Stimulated activated naive CD4-positive, alpha-beta T cell treated with Interleukin-2 at 50 U/mL for 16 hours (primary cell): ENCODE measurements around the gene TNS3.
"Not testable (repeated sequence)": the region's sequence is repeated elsewhere in the genome, so short reads cannot be mapped to it uniquely, and the experiment has no call there.

Source experiments
- DNase-seq: peaks from one replicate; lab custom pipeline; 2025; lab: John Stamatoyannopoulos, UW

Gene TNS3

GRCh38 chr7:47283497-47284131, 298.3 kb downstream of the TNS3 start:
- DNase-seq, result no peak

GRCh38 chr7:47282790-47283496, 299.0 kb downstream of the TNS3 start:
- no peak for DNase-seq

- no peak for DNase-seq
Measured at GRCh38 chr7:47281966-47282643, 299.8 kb downstream of the TNS3 start.

- no peak for DNase-seq
Measured at GRCh38 chr7:47281161-47281560, 300.8 kb downstream of the TNS3 start.

GRCh38 chr7:47280114-47280513, 301.8 kb downstream of the TNS3 start:
- no peak for DNase-seq

GRCh38 chr7:47278043-47278442, 303.9 kb downstream of the TNS3 start:
- no peak for DNase-seq

GRCh38 chr7:47277321-47277781, 304.6 kb downstream of the TNS3 start:
- no peak for DNase-seq

GRCh38 chr7:47273974-47274766, 307.7 kb downstream of the TNS3 start:
- no peak for DNase-seq

- DNase-seq, result no peak
Measured at GRCh38 chr7:47273088-47273487, 308.8 kb downstream of the TNS3 start.

- no peak for DNase-seq
Measured at GRCh38 chr7:47271749-47272148, 310.2 kb downstream of the TNS3 start.

- no peak for DNase-seq
Measured at GRCh38 chr7:47268851-47269836, 312.8 kb downstream of the TNS3 start.

- DNase-seq, result no peak
Measured at GRCh38 chr7:47267346-47267745, 314.6 kb downstream of the TNS3 start.

- no peak for DNase-seq
Measured at GRCh38 chr7:47266799-47267198, 315.1 kb downstream of the TNS3 start.

GRCh38 chr7:47266131-47266706, 315.7 kb downstream of the TNS3 start:
- DNase-seq, result no peak

GRCh38 chr7:47265621-47266020, 316.3 kb downstream of the TNS3 start:
- DNase-seq, result no peak

- DNase-seq, result no peak
Measured at GRCh38 chr7:47264021-47264651, 317.8 kb downstream of the TNS3 start.

- no peak for DNase-seq
Measured at GRCh38 chr7:47262881-47263280, 319.0 kb downstream of the TNS3 start.

GRCh38 chr7:47262160-47262559, 319.8 kb downstream of the TNS3 start:
- not testable (repeated sequence) for DNase-seq

- no peak for DNase-seq
Measured at GRCh38 chr7:47260270-47260669, 321.6 kb downstream of the TNS3 start.

- DNase-seq, result no peak
Measured at GRCh38 chr7:47259682-47260081, 322.2 kb downstream of the TNS3 start.
